ENCODE data around the gene C1QTNF6.
A peak's percentile ranks its signal among the peaks of the same experiment; 100 is the strongest.
"Not testable (repeated sequence)": the region's sequence is repeated elsewhere in the genome, so short reads cannot be mapped to it uniquely, and the experiment has no call there.

Gene C1QTNF6

GRCh38 chr22:37187891-37188761 is at the start of gene C1QTNF6:
Gene C1QTNF6 (minus strand): TSS chr22:37188247. CDS start chr22:37188213, 34 bp downstream.
- no peak for DNase-seq

GRCh38 chr22:37235897-37236607 is 48.0 kb upstream of the C1QTNF6 start:
- DNase-seq, result no peak

- no peak for DNase-seq
These were observed 47.0 kb upstream of the C1QTNF6 start for GRCh38 chr22:37234736-37235711.

GRCh38 chr22:37233751-37234631 is 45.9 kb upstream of the C1QTNF6 start:
- no peak for DNase-seq

GRCh38 chr22:37233371-37233750 is 45.3 kb upstream of the C1QTNF6 start:
- not testable (repeated sequence) for DNase-seq

GRCh38 chr22:37232140-37232998 is 44.3 kb upstream of the C1QTNF6 start:
- DNase-seq, result no peak

- DNase-seq, result peak; percentile 58
These were observed 43.5 kb upstream of the C1QTNF6 start for GRCh38 chr22:37231406-37232139.

GRCh38 chr22:37230673-37231405 is 42.8 kb upstream of the C1QTNF6 start:
- DNase-seq, result peak; percentile 70

- DNase-seq, result peak; percentile 91
These were observed 42.0 kb upstream of the C1QTNF6 start for GRCh38 chr22:37229805-37230672.

GRCh38 chr22:37229012-37229804 is 41.2 kb upstream of the C1QTNF6 start:
- peak; percentile 60 for DNase-seq

GRCh38 chr22:37228106-37229011 is 40.3 kb upstream of the C1QTNF6 start:
- peak; percentile 62 for DNase-seq

GRCh38 chr22:37226514-37226913 is 38.5 kb upstream of the C1QTNF6 start:
- DNase-seq, result no peak

GRCh38 chr22:37226087-37226486 is 38.0 kb upstream of the C1QTNF6 start:
- no peak for DNase-seq

GRCh38 chr22:37225481-37225880 is 37.4 kb upstream of the C1QTNF6 start:
- DNase-seq, result peak; percentile 34

- no peak for DNase-seq
These were observed 36.8 kb upstream of the C1QTNF6 start for GRCh38 chr22:37224757-37225420.

All from CD4-positive, alpha-beta T cell treated with Interleukin-17A for 1 hour (primary cell).